ENCODE measurements around the gene DNAH17.

Gene DNAH17

GRCh38 chr17:78561166-78561565 is 16.0 kb downstream of the DNAH17 start:
- H2AFZ ChIP-seq (ENCODE audit: low read depth, low read length), result no peak overlapping the region
- DNase-seq, result no peak
- H3K4me2 ChIP-seq (ENCODE audit: low read length, poor library complexity, severe bottlenecking), result no peak overlapping the region
- H2BK15ac ChIP-seq (ENCODE audit: low read depth, poor library complexity, severe bottlenecking), result no peak overlapping the region
- no peak overlapping the region for H3K23ac ChIP-seq (ENCODE audit: low read length in 2 of 2)
- no peak overlapping the region for H3K4ac ChIP-seq (ENCODE audit: low read depth in 1 of 2, low read length in 2 of 2)
- no peak overlapping the region for H4K91ac ChIP-seq (ENCODE audit: low read length)
- H3K9me3 ChIP-seq (ENCODE audit: control insufficient read depth, low read length), result no peaks in the 10 kb centered on the region
- no peak overlapping the region for H4K8ac ChIP-seq (ENCODE audit: low read length)
- 90% methylated on average over 10 of the region's 10 CpGs for WGBS
- no peak overlapping the region for H3K9ac ChIP-seq (ENCODE audit: low read length)
- no peak overlapping the region for H3K18ac ChIP-seq (ENCODE audit: low read depth in 1 of 2, low read length in 2 of 2)
- H2BK5ac ChIP-seq (ENCODE audit: low read depth, low read length, poor library complexity, severe bottlenecking), result no peak overlapping the region
- H2BK120ac ChIP-seq (ENCODE audit: low read depth, low read length), result no peak overlapping the region
- H2BK12ac ChIP-seq (ENCODE audit: low read length in 2 of 2), result no peak overlapping the region
- peaks cover 1% of the 10 kb centered on the region for H3K4me1 ChIP-seq (ENCODE audit: control insufficient read depth, insufficient read depth, low read depth, low read length)
- H3K4me3 ChIP-seq (ENCODE audit: insufficient read depth in 1 of 2, low read depth in 1 of 2, low read length in 2 of 2), result no peak overlapping the region
- H3K27me3 ChIP-seq (ENCODE audit: control insufficient read depth in 1 of 2, insufficient read depth in 1 of 2, low read length in 2 of 2), result peaks cover 8 to 55% of the 10 kb centered on the region in 2 experiments
- no peaks in the 10 kb centered on the region for H3K79me1 ChIP-seq (replicated peaks; ENCODE audit: low read length, poor library complexity, severe bottlenecking)
- no peaks in the 10 kb centered on the region for H3K36me3 ChIP-seq (ENCODE audit: control insufficient read depth in 1 of 2, insufficient read depth in 2 of 2, low read depth in 1 of 2, low read length in 2 of 2)
- no peak overlapping the region for H3K14ac ChIP-seq (ENCODE audit: low read length in 2 of 2)
- H2AK5ac ChIP-seq (ENCODE audit: low read length, severe bottlenecking), result no peak overlapping the region
- no peak overlapping the region for H3K27ac ChIP-seq (ENCODE audit: low read length, poor library complexity, severe bottlenecking)

GRCh38 chr17:78560731-78561130 is 16.5 kb downstream of the DNAH17 start:
- Histone ChIP-seq H3K4me3 (ENCODE audit: insufficient read depth in 1 of 2, low read depth in 1 of 2, low read length in 2 of 2) (no peak overlapping the region), H2BK120ac (ENCODE audit: low read depth, low read length) (no peak overlapping the region), H3K4me1 (ENCODE audit: control insufficient read depth, insufficient read depth, low read depth, low read length) (peaks cover 1% of the 10 kb centered on the region), H3K36me3 (ENCODE audit: control insufficient read depth in 1 of 2, insufficient read depth in 2 of 2, low read depth in 1 of 2, low read length in 2 of 2) (no peaks in the 10 kb centered on the region), H2BK12ac (ENCODE audit: low read length in 2 of 2) (no peak overlapping the region), H2BK5ac (ENCODE audit: low read depth, low read length, poor library complexity, severe bottlenecking) (no peak overlapping the region), H3K4ac (ENCODE audit: low read depth in 1 of 2, low read length in 2 of 2) (no peak overlapping the region), H3K27me3 (ENCODE audit: control insufficient read depth in 1 of 2, insufficient read depth in 1 of 2, low read length in 2 of 2) (peaks cover 8 to 57% of the 10 kb centered on the region in 2 experiments), H3K79me1 (replicated peaks; ENCODE audit: low read length, poor library complexity, severe bottlenecking) (no peaks in the 10 kb centered on the region), H4K91ac (ENCODE audit: low read length) (no peak overlapping the region), H3K9ac (ENCODE audit: low read length) (no peak overlapping the region), H3K4me2 (ENCODE audit: low read length, poor library complexity, severe bottlenecking) (no peak overlapping the region), H4K8ac (ENCODE audit: low read length) (no peak overlapping the region), H3K18ac (ENCODE audit: low read depth in 1 of 2, low read length in 2 of 2) (no peak overlapping the region), H2BK15ac (ENCODE audit: low read depth, poor library complexity, severe bottlenecking) (no peak overlapping the region), H3K27ac (ENCODE audit: low read length, poor library complexity, severe bottlenecking) (no peak overlapping the region), H2AFZ (ENCODE audit: low read depth, low read length) (peak overlapping the region; percentile 18), H3K14ac (ENCODE audit: low read length in 2 of 2) (no peak overlapping the region), H3K9me3 (ENCODE audit: control insufficient read depth, low read length) (no peaks in the 10 kb centered on the region), H2AK5ac (ENCODE audit: low read length, severe bottlenecking) (no peak overlapping the region), H3K23ac (ENCODE audit: low read length in 2 of 2) (no peak overlapping the region)
- no peak for DNase-seq
- whole genome bisulfite sequencing, result 92% methylated on average over 22 of the region's 22 CpGs

GRCh38 chr17:78559749-78560368 is 17.3 kb downstream of the DNAH17 start:
- no peak overlapping the region for H3K4me3 ChIP-seq (ENCODE audit: insufficient read depth in 1 of 2, low read depth in 1 of 2, low read length in 2 of 2)
- no peak overlapping the region for H2BK12ac ChIP-seq (ENCODE audit: low read length in 2 of 2)
- no peaks in the 10 kb centered on the region for H3K79me1 ChIP-seq (replicated peaks; ENCODE audit: low read length, poor library complexity, severe bottlenecking)
- no peak overlapping the region for H3K4ac ChIP-seq (ENCODE audit: low read depth in 1 of 2, low read length in 2 of 2)
- no peak overlapping the region for H2BK5ac ChIP-seq (ENCODE audit: low read depth, low read length, poor library complexity, severe bottlenecking)
- no peak overlapping the region for H4K8ac ChIP-seq (ENCODE audit: low read length)
- no peak overlapping the region for H3K18ac ChIP-seq (ENCODE audit: low read depth in 1 of 2, low read length in 2 of 2)
- H2AK5ac ChIP-seq (ENCODE audit: low read length, severe bottlenecking), result no peak overlapping the region
- DNase-seq, result no peak
- no peak overlapping the region for H3K23ac ChIP-seq (ENCODE audit: low read length in 2 of 2)
- 57% methylated on average over 17 of the region's 17 CpGs for WGBS
- no peak overlapping the region for H2BK15ac ChIP-seq (ENCODE audit: low read depth, poor library complexity, severe bottlenecking)
- no peak overlapping the region for H3K4me2 ChIP-seq (ENCODE audit: low read length, poor library complexity, severe bottlenecking)
- no peak overlapping the region for H2BK120ac ChIP-seq (ENCODE audit: low read depth, low read length)
- H3K27me3 ChIP-seq (ENCODE audit: control insufficient read depth in 1 of 2, insufficient read depth in 1 of 2, low read length in 2 of 2), result peaks cover 8 to 53% of the 10 kb centered on the region in 2 experiments
- no peak overlapping the region for H2AFZ ChIP-seq (ENCODE audit: low read depth, low read length)
- H3K9me3 ChIP-seq (ENCODE audit: control insufficient read depth, low read length), result no peaks in the 10 kb centered on the region
- no peak overlapping the region for H4K91ac ChIP-seq (ENCODE audit: low read length)
- H3K9ac ChIP-seq (ENCODE audit: low read length), result no peak overlapping the region
- H3K27ac ChIP-seq (ENCODE audit: low read length, poor library complexity, severe bottlenecking), result no peak overlapping the region
- H3K14ac ChIP-seq (ENCODE audit: low read length in 2 of 2), result no peak overlapping the region
- peaks cover 1% of the 10 kb centered on the region for H3K4me1 ChIP-seq (ENCODE audit: control insufficient read depth, insufficient read depth, low read depth, low read length)
- H3K36me3 ChIP-seq (ENCODE audit: control insufficient read depth in 1 of 2, insufficient read depth in 2 of 2, low read depth in 1 of 2, low read length in 2 of 2), result no peaks in the 10 kb centered on the region

DNA sequence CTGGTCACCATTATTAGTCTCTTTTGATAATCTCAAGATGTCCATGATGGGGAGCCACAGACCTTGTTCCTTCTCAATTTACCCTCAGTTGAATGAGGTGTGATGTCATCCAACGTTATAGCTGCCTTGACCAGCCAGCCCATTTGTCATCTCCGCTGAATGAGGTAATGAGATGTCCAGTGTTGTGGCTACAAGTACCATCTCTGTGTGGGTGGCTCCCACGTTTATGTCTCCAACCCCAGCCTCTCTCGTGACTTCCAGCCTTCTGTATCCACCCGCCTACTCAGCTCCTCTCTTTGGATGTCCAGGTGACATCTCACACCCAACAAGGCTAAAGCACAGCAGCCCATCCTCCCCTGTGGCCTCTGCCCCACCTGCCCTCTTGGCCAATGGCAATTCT is 18.2 kb downstream of the DNAH17 start:
- H3K9ac ChIP-seq (ENCODE audit: low read length), result no peak overlapping the region
- no peak overlapping the region for H4K8ac ChIP-seq (ENCODE audit: low read length)
- no peak overlapping the region for H2BK120ac ChIP-seq (ENCODE audit: low read depth, low read length)
- H2AK5ac ChIP-seq (ENCODE audit: low read length, severe bottlenecking), result no peak overlapping the region
- H2AFZ ChIP-seq (ENCODE audit: low read depth, low read length), result no peak overlapping the region
- no peaks in the 10 kb centered on the region for H3K79me1 ChIP-seq (replicated peaks; ENCODE audit: low read length, poor library complexity, severe bottlenecking)
- H4K91ac ChIP-seq (ENCODE audit: low read length), result no peak overlapping the region
- no peak overlapping the region for H3K4me3 ChIP-seq (ENCODE audit: insufficient read depth in 1 of 2, low read depth in 1 of 2, low read length in 2 of 2)
- H2BK12ac ChIP-seq (ENCODE audit: low read length in 2 of 2), result no peak overlapping the region
- H3K18ac ChIP-seq (ENCODE audit: low read depth in 1 of 2, low read length in 2 of 2), result no peak overlapping the region
- H3K4me1 ChIP-seq (ENCODE audit: control insufficient read depth, insufficient read depth, low read depth, low read length), result peaks cover 1% of the 10 kb centered on the region
- no peaks in the 10 kb centered on the region for H3K9me3 ChIP-seq (ENCODE audit: control insufficient read depth, low read length)
- no peak overlapping the region for H2BK15ac ChIP-seq (ENCODE audit: low read depth, poor library complexity, severe bottlenecking)
- no peak overlapping the region for H3K4ac ChIP-seq (ENCODE audit: low read depth in 1 of 2, low read length in 2 of 2)
- no peak overlapping the region for H3K14ac ChIP-seq (ENCODE audit: low read length in 2 of 2)
- H3K4me2 ChIP-seq (ENCODE audit: low read length, poor library complexity, severe bottlenecking), result no peak overlapping the region
- H3K23ac ChIP-seq (ENCODE audit: low read length in 2 of 2), result no peak overlapping the region
- H2BK5ac ChIP-seq (ENCODE audit: low read depth, low read length, poor library complexity, severe bottlenecking), result no peak overlapping the region
- DNase-seq, result no peak
- peaks cover 6 to 45% of the 10 kb centered on the region in 2 experiments for H3K27me3 ChIP-seq (ENCODE audit: control insufficient read depth in 1 of 2, insufficient read depth in 1 of 2, low read length in 2 of 2)
- whole genome bisulfite sequencing, result 91% methylated on average over 5 of the region's 5 CpGs
- no peaks in the 10 kb centered on the region for H3K36me3 ChIP-seq (ENCODE audit: control insufficient read depth in 1 of 2, insufficient read depth in 2 of 2, low read depth in 1 of 2, low read length in 2 of 2)
- H3K27ac ChIP-seq (ENCODE audit: low read length, poor library complexity, severe bottlenecking), result no peak overlapping the region
